Measurements from ENCODE around the gene STOX1.
"Not testable (repeated sequence)": the region's sequence is repeated elsewhere in the genome, so short reads cannot be mapped to it uniquely, and the experiment has no call there.

The STOX1 gene, protein sequence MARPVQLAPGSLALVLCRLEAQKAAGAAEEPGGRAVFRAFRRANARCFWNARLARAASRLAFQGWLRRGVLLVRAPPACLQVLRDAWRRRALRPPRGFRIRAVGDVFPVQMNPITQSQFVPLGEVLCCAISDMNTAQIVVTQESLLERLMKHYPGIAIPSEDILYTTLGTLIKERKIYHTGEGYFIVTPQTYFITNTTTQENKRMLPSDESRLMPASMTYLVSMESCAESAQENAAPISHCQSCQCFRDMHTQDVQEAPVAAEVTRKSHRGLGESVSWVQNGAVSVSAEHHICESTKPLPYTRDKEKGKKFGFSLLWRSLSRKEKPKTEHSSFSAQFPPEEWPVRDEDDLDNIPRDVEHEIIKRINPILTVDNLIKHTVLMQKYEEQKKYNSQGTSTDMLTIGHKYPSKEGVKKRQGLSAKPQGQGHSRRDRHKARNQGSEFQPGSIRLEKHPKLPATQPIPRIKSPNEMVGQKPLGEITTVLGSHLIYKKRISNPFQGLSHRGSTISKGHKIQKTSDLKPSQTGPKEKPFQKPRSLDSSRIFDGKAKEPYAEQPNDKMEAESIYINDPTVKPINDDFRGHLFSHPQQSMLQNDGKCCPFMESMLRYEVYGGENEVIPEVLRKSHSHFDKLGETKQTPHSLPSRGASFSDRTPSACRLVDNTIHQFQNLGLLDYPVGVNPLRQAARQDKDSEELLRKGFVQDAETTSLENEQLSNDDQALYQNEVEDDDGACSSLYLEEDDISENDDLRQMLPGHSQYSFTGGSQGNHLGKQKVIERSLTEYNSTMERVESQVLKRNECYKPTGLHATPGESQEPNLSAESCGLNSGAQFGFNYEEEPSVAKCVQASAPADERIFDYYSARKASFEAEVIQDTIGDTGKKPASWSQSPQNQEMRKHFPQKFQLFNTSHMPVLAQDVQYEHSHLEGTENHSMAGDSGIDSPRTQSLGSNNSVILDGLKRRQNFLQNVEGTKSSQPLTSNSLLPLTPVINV

DNA sequence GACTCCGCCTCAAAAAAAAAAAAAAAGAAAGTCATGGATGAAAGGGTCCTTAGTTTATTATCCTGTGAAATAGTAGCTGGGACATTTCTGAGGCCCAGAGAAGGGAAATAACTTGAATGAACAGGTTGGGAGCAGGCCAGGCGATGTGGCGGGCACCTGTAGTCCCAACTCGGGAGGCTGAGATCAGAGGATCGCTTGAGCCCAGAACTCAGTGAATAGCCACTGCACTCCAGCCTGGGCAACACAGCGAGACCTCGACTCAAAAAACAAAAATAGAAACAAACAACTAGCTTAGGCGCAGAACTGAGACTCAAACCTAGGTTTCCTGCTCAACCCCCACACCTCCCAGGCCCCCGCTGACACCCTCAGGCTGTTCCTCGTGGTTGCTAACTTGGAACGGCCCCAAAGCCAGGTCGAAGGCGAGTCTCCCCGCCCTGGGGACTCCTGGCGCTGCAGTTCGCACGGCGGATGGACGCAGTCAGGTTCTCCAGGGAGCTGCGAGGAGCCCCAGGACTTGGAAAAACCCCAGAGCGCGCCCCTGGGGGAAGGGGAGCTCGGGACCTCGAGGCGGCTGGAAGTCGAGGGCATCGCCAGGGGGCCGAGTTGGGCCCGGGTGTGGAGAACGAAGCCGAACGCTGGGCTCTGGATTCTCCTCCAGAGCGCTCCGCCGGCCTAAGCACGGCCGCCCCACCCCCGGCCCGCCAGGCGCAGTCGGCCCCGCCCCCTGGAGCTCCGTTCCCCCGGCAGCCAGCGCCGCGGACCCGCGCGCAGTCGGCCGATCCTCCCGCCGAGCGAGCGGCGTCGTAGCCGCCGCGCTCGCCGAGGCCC, at the start of gene STOX1:
STOX1 (plus strand) TSS at position 768 of the 828 bp plus-strand sequence. CDS start 93 bp downstream, outside the sequence.
- DNase-seq: no peak

DNA sequence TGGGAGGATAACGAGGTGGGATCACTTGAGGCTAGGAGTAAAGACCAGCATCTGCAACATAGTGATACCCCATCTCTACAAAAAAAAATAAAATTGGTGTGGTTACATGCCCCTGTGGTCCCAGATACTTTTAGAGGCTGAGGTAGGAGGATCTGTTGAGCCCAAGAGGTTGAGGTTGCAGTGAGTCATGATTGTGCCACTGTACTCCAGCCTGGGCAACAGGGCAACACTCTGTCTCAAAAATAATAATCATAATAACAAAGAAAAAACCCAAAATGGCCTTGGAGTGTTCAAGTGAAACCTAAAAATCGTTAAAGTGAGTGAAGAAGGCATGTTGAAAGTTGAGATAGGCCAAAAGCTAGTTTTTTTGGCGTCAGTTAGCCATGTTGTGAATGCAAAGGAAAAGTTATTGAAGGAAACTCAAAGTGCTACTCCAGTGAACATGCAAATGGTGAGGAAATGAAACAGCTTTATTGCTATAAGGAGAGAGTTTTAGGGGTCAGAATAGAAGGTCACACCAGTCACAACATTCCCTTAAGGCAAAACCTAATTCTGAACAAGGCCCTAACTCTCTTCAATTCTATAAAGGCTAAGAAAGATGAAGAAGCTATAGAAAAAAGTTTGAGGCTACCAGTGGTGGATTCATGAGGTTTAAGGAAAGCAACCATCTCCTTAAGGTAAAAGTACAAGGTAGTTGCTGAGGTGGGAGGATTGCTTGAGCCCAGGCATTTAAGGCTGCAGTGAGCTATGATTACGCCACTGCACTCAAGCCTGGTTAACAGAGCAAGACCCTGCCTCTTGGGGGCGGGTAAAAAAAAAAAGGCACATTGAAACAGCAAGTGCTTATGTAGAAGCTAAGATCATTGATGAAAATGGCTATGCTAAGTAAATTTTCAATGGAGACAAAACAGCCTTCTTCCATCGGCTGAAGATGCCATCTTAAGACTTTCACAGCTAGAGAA, 45.4 kb upstream of the STOX1 start:
- no peak for DNase-seq

DNA sequence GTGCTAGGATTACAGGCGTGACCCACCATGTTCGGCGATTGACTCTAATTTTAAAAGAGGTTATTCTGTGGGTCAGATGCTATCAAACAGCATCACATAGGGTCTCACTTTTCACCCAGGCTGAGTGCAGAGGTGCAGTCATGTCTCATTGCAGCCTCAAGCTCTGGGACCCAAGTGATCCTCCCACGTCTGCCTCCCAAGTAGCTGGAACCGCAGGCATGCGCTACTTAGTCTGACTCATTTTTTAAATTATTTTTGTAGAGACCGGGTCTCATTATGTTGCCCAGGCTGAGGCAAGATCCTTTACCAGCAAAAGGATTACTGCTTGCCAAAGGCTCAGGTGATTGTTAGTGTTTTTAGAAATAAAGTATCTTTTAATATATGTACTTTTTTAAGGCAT, 42.9 kb upstream of the STOX1 start:
- no peak for DNase-seq

DNA sequence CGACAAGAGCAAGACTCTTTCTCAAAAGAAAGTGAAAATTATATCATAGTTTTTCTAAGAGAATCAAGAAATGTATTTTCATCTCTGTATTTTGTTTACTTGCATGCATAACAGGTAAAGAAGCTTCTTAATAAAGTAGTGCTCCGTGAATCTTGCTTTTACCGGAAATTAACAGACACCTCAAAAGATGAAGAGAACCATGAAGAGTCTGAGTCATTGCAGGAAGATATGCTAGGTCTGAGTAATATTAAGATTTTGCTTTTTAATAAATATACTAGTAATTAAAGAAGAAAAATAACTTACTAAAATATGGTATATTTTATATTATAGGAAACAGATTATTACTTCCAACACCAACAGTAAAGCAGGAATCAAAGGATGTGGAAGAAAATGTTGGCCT, 39.5 kb upstream of the STOX1 start:
- DNase-seq: no peak

DNA sequence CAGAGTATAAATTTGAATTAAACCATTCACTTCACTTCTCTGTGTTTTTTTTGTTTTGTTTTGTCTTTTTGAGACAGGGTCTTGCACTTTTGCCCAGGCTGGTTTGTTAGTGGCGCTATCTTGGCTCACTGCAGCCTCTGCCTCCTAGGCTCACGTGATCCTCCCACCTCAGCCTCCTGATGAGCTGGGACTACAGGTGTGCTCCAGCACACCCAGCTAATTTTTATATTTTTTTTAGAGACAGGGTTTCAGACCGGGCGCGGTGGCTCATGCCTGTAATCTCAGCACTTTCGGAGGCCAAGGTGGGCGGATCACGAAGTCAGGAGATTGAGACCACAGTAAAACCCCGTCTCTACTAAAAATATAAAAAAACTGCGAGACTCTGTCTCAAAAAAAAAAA, 36.9 kb upstream of the STOX1 start:
- no peak for DNase-seq

DNA sequence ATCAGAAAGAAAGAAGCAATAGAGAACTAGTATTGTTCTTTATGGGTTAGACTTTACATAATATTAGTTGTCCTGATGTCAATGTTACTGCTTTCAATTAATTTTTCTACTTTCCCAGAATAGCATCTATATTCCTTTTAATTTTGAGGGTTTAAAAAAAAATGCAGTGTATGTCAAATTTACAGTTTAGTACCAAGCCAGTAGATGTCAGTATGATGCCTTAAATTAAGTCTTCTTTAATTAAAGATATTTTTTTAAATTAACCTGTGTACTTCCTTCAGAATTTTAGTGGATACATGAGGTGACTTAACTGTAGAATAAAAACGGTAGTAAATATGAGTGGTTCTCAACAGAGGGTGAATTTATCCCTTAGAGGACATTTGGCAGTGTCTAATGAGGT, 35.2 kb upstream of the STOX1 start:
- no peak for DNase-seq

DNA sequence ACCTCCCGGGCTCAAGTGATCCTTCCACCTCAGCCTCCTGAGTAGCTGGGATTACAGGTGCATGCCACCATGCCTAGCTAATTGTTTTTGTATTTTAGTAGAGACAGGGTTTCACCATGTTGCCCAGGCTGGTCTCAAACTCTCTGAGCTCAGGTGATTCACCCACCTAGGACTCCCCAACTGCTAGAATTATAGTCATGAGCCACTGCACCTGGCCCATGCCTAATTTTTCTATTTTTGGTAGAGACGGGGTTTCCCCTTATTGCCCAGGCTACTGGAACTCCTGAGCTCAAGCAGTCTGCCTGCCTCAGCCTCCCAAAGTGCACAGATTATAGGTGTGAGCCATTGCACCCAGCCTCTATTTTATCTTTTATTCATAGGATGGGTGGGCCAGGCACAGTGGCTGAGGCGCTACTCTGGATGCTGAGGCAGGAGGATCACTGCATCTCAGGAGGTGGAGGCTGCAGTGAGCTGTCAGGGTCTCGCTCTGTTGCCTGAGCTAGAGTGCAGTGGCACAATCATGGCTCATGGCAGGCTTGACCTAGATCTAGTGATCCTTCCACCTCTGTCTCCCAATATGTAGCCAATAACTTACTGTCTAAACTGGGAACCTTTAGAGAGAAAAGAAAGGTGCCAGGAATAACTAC, 31.3 kb upstream of the STOX1 start:
- no peak for DNase-seq

DNA sequence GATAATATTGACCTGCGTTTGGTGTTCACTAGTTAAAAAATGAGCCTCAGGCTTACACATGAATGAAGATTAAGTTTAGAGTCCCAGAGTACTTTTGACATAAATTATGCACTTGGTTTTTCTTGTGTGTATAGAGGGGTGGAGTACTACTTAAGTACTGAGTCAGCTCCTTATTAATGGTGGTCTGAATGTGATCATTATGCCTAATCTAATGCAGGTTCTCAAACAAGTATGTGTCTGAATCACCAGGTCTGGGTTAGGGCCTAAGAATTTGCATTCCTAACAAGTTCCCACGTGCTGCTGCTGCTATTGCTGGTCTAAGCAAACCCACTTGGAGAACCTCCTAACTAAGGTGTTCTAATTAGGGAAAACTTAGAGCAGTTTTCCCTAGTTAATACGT, 30.7 kb upstream of the STOX1 start:
- DNase-seq: no peak

DNA sequence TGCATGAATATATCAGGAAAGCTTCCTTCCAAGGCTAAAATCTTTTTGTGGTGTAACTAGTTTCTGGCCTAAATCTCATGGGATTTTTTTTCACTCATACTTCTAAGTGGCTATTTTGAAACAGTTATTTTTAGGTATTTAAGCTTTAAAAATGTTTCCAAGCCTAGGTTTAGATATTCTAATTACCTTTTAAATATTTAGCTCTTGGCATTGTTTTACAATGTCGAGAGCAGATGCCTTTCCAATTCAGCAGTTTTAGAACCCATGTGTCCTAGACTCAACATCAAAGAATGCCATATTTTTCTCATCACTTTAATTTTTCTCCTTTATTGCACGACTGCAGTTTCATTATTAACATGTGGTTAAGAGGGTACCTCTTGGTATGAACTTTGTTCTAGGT, 27.1 kb upstream of the STOX1 start:
- no peak for DNase-seq

DNA sequence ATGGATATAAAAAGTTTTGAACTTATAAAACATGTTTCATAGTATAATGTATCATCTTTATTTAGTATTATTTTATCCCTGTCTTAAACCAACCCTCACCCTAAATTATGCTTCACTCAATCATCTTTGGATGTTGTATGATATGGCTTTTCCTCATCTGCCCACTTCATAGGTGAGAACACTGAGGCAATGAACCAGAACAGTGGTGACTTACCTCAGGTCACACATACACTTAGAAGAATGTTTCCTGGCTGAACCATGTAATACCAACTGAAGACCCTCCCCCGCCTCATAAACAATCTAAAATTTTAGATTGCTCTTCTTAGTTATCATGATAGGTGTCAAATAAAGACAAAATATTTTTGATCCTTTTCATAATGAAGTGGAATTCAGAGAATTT, 22.6 kb upstream of the STOX1 start:
- DNase-seq: no peak

DNA sequence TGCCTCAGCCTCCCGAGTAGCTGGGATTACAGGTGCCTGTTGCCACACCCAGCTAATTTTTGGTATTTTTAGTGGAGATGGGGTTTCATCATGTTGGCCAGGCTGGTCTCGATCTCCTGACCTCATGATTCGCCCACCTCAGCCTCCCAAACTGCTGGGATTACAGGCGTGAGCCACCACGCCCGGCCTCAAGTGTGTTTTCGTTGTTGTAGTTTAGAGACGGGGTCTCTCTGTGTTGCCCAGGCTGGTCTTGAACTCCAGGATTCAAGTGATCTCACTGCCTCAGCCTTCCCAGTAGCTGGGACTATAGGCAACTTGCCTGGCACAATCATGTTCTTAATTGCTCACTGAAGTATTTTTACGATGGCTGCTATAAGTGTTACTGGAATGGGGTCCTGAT, 16.5 kb upstream of the STOX1 start:
- DNase-seq: not testable (repeated sequence)

DNA sequence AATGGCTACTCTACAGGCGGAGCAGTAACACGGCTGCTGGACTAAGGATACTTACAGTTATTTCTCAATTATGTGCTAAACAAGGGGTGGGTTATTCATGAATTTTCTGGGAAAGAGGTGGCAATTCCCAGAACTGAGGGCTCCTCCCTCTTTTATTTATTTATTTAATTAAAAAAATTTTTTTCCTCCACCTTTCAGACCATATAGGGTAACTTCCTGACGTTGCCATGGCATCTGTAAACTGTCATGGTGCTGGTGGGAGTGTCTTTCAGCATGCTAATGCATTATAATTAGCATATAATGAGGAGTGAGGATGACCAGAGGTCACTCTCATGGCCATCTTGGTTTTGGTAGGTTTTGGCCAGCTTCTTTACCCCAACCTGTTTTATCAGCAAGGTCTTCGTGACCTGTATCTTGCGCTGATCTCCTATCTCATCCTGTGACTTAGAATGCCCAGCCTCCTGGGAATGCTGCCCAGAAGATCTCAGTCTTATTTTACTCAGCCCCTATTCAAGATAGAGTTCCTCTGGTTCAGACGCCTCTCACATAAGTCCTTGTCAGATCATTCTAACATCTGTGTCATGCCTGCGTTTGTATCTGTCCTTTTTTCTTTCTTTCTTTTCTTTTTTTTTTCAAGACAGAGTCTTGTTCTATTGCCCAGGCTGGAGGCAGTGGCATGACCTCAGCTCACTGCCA, 15.9 kb upstream of the STOX1 start:
- DNase-seq: no peak

DNA sequence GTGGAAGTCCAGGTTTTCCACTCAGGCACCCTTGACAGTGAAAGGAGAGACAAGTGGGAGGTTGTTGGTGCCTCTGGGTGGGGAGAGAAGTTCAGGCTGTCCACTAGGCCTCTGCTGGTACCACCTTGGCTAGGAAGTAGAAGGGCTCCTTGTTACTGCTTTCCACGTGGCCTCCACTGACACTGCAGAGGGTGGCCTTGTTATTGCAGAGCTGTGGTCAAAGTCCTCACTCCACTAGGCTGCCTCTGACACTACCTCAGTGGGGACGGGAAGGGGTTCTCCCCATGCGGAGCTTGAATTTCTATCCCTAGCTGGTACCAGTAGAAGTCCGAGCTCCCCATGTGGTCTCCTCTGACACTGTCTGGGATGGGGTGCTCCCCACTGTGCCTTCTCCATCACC, 14.9 kb upstream of the STOX1 start:
- no peak for DNase-seq

DNA sequence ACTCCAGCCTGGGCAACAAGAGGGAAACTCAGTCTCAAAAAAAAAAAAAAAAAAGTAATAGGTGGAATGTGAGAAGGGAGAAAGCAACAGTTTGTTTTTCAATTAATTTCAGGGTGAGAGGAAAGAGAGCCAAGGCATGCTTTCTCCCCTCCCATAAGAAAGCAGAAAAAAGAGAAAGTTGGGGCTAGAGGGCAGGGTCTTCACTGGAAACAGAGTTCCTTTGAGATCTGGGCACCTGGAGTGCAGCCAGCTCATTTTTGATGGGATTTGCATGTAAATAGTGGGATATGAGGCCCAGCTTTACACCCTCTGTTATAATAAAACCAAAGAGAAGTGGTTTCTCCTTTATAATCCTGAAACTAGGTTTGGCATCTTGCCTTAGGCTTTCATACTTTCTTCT, 13.8 kb upstream of the STOX1 start:
- no peak for DNase-seq

DNA sequence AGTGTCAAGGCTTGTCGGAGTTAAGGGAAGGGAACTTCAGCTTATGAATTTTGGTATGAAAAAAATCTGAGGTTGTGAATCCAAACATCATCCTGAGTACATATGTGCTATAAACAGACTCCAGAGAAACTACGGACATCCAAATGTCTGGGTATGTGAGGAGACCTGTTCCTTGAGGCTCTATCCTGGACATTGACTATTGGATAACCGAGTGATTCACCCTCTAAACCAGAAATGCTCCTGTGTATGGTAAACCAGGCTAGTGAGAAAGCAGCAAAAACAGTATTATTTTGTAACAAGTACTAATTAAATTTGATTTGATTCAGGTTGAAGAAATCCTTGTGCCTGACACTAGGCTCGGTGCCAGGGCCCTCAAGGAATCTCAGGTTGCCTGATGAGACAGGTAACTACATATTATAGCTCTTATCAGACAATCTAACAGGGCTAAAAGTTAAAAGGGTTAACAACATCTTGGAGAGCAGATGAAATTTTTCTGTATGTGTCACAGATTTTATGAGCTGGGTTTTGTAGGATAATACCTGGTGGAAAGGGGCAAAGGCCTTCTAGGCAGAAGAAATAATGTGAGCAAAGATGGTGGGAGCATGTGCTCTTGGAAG, 10.4 kb upstream of the STOX1 start:
- DNase-seq: no peak

DNA sequence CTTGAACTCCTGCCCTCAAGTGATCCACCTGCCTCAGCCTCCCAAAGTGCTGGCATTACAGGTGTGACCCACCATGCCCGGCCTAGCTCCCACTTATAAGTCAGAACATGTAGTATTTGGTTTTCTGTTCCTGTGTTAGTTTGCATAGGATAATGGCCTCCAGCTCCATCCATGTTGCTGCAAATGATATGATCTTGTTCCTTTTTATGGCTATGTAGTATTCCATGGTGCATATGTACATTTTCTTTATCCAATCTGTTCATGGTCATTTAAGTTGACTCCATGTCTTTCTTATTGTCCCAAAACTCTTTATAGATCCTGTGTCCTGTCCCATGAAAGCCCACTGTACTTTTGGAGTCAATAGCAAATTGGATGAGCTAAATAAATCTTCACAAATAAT, 7.0 kb upstream of the STOX1 start:
- not testable (repeated sequence) for DNase-seq

DNA sequence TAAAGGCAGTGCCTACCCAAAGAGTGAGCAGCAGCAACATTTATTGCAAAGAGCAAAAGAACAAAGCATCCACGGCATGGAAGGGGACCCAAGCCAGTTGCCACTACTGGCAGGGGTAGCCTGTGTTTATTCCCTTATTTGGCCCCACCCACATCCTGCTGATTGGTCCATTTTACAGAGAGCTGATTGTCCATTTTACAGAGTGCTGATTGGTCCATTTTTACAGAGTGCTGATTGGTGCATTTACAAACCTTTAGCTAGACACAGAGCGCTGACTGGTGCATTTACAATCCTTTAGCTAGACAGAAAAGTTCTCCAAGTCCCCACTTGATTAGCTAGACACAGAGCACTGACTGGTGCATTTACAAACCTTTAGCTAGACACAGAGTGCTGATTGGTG, 4.7 kb upstream of the STOX1 start:
- not testable (repeated sequence) for DNase-seq

DNA sequence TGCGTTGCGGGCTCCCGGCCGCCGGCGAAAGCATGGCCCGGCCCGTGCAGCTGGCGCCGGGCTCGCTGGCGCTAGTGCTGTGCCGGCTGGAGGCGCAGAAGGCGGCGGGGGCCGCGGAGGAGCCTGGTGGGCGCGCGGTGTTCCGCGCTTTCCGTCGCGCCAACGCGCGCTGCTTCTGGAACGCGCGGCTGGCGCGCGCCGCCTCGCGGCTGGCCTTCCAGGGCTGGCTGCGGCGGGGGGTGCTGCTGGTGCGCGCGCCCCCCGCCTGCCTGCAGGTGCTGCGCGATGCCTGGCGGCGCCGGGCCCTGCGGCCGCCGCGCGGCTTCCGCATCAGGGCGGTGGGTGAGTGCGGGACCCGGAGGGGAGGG, 245 bp downstream of the STOX1 start:
- DNase-seq: not testable (repeated sequence)

DNA sequence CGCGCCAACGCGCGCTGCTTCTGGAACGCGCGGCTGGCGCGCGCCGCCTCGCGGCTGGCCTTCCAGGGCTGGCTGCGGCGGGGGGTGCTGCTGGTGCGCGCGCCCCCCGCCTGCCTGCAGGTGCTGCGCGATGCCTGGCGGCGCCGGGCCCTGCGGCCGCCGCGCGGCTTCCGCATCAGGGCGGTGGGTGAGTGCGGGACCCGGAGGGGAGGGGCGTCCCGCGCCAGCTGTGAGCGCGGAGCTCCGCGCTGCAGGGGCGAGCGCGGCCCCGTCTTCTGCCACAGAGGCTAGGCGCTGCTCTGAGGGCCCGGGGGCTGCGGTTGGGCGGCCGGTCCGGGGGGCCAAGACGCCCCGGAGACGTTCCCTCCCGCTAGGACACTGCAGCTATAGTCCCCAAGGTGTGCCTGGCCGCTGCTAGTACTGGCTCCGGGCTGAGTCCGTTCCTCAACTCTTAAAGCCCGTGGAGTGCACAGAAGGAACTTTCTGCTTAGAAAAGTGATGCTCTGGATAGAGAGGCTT, 811 bp downstream of the STOX1 start:
- not testable (repeated sequence) for DNase-seq

DNA sequence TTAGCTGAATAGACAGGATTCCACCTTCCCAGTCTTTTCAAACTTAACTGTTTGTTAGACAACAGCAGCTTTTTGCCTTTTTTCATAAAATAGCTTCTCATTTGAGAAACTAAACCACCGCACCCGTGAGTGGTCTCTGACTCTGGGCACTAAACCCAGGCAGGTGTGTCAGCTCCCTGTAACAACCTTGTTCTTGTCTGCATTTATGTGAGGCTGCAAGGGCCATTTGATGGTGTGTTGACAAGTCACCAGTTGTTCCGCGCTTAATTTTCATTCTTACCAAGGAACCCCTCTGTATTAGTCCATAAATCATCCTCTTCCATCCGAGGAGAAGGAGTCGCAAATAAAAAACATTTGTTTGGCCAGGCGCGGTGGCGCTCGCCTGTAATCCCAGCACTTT, 1.5 kb downstream of the STOX1 start:
- no peak for DNase-seq

Data from amniotic stem cell (primary cell).